GM19099 (cell line): ENCODE measurements around the gene TRAPPC5.

Source experiments
- POLR2A ChIP-seq: IDR thresholded peaks from 3 replicates; pipeline ENCODE4 v1.6.1; 2011; ENCODE audit warnings: low read depth; ENCODE audit not compliant: insufficient read length; ENCODE audit errors: extremely low read depth

Gene TRAPPC5

DNA sequence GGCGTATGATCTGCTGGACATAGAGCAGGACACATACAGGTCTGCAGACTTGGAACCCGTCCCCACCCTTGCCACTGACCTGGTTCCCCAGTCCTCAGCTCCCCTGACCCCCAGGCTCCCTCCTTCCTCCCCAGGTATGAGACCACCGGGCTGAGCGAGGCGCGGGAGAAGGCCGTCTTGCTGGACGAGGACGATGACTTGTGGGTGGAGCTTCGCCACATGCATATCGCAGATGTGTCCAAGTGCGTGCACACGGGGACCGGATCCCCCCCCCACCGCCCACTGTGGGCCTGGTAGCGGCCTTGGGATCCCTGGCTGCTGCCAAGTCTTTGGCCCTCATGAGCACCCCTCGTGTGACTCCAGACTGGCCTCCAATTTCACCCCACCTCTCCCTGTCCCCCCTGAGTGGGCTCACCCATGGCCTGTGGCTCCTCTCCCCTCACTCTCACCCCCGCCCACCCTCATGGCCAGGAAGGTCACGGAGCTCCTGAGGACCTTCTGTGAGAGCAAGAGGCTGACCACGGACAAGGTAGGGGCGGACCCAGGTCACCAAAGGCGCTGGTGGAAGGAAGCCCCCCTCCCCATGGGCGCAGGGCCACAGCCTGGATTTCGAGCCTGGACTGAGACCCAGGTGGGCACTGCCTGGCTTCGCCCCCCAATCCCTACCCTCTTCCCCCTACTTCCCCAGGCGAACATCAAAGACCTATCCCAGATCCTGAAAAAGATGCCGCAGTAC, 38.2 kb upstream of the TRAPPC5 start:
- no peak for TF ChIP-seq POLR2A

DNA sequence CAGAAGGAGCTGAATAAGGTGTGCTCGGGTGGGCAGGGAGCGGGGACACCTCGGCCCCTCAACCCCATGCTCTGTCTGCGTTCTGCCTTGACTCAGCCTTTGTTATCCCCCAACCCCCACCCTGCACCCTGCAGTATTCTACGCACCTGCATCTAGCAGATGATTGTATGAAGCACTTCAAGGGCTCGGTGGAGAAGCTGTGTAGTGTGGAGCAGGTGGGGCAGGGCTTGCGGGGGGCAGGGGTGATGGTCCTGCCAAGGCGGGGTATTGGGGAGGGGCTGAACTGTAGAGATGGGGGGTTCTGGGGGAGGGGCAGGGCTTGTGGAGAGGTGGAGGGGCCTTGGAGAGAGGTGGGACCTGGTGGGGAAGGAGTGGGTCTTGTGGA, 37.6 kb upstream of the TRAPPC5 start:
- no peak for TF ChIP-seq POLR2A

DNA sequence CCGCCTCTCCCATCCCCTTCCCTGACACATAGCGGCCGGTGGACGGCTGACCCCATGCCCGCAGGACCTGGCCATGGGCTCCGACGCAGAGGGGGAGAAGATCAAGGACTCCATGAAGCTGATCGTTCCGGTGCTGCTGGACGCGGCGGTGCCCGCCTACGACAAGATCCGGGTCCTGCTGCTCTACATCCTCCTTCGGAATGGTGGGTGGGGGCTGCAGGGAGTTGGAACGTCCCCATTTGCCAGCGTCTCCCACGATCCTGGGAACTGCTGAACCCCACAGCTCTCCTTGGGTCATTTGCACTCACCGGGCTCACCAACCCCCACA, 36.1 kb upstream of the TRAPPC5 start:
- no peak for TF ChIP-seq POLR2A

DNA sequence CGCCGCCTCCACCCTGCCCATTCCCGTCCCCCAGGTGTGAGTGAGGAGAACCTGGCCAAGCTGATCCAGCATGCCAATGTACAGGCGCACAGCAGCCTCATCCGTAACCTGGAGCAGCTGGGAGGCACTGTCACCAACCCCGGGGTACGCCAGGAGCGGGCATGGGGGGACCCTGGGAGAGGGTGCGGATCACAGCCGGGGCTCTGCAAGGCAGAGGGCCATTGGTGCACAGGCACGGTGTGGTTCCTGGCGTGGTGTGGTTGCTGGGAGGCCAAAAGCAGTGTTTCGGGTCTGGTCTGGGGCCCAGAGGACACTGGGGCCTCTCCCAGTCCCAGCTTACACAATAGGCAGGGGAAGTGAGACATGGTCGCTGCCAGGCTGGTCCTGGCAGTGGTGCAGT, 35.5 kb upstream of the TRAPPC5 start:
- TF ChIP-seq POLR2A = no peak

DNA sequence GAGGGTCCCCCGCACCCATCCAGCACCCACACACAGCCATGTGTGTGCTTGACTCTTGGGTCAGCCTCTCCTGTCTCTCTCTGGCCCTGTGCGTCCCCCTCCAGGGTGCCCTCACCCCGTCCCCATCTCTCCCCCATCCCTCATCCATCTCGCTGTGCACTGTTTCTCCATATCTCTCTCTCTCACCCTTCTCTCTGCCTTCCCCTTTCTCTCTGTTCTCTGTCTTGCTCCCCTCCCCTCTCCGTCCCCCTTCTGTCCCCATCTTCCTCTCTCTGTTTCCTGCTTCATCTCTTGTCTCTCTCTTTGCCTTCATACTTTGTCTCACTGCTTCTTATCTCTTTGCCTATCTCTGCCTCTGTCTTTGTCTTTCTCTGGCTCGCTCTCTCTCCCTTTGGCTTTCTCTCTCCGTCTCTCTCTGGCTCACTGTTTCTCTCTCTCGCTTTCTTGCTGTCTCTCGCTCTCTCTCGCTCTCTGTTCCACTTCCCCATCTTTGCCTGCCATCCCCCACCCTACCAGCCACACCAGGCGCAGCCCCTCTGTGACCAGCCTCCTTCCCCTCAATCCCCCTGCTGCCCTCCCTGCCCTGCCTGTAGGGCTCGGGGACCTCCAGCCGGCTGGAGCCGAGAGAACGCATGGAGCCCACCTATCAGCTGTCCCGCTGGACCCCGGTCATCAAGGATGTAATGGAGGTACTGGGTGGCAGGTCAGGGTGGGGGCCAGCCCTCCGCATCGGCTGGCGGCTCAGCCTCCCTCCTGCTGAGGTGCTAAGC, 34.8 kb upstream of the TRAPPC5 start:
- TF ChIP-seq POLR2A = no peak

DNA sequence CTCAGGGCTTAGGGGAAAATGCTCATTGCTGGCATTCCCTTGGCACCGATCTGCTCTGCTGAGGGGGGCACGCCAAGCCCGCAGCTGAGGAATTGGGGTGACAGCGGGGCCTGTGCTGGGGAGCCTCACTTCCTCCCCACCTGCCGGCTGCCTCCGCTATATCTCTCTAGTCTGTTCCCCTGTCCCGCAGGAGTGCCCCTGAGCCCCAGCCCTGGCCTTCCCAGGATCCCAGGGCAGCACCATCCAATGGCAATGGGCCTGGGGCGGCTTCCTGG, 34.3 kb upstream of the TRAPPC5 start:
- TF ChIP-seq POLR2A = no peak

DNA sequence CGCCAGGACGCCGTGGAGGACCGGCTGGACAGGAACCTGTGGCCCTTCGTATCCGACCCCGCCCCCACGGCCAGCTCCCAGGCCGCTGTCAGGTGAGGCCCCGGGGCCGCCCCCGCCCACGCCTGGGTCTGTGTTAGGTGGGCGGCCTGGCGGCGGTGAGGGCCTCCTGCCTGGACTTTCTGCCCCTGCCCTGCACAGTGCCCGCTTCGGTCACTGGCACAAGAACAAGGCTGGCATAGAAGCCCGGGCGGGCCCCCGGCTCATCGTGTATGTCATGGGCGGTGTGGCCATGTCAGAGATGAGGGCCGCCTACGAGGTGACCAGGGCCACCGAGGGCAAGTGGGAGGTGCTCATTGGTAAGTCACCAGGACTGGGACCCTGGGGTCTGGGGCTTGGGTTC, 33.5 kb upstream of the TRAPPC5 start:
- no peak for TF ChIP-seq POLR2A

DNA sequence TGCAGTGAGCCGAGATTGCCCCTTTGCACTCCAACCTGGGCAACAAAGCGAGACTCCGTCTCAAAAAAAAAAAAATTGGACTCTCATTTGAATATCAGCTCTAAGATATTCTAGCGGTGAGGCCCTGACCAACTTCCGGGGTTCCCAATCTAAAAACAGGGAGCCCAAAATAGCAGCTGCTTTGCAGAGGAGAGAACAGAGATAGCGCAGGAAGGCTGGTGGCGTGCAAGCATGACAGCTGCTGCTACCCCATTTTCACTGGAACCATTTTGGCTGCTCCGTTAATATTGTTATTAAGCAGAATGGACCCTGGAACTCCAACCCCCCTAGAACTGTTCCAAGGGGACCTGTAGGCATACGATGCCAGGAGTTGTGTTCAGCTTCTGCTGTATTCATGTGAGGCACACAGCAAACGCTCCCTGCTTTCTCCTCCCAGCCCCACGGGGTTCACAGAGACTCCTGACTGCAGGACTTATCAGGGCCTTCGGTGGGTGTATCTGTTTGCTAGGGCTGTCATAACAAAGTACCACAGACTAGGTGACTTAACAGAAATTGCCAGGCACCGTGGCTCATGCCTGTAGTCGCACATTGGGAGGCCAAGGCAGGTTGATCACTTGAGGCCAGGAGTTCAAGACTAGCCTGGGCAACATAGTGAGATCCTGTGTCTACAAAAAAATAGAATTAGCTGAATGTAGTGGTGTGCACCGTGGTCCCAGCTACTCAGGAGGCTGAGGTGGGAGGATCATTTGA, 32.2 kb upstream of the TRAPPC5 start:
- no peak for TF ChIP-seq POLR2A

DNA sequence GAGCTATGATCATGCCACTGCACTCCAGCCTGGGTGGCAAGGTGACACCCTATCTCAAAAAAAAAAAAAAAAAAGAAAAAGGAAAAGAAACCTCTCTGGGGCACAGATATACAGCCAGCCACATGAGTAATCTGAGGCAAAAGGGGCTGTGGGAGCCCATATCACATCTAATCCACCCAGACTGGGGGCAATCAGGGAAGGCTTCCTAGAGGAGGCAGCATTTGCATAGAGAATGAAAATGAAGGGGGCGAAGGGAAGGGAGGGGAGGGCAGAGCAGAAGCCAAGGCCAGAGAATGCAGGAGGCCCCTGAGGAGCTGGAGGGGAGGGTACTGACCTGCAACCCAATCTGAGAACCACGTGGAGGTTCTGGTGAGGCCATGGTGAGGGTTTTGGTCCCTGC, 30.5 kb upstream of the TRAPPC5 start:
- no peak for TF ChIP-seq POLR2A

DNA sequence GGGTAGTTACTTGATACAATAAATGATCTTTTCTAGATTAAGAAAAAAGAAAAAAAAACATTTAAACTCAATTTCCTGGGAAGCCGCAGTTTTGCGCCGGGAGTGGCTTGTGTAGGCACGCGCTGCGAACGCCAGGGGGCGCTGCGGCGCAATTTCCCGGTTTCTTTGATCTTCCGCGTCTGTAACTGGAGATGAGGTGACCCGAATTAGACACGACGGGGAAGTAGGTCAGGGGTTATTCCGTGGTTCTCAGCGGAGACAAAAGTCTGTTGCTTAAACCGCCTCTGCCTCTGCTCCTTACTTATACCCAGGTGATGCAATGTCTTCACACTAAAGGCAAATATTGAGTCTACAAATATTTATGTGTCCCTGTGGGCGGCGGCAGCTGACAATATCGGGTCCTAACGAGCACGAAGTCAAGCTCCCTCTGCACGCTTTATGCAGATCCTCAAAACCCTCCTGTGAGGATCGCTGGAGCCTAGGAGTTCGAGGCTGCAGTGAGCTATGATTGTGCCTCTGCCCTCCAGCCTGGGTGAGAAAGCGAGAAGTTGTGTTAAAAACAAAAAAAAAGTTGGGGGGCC, 28.5 kb upstream of the TRAPPC5 start:
- TF ChIP-seq POLR2A = no peak

DNA sequence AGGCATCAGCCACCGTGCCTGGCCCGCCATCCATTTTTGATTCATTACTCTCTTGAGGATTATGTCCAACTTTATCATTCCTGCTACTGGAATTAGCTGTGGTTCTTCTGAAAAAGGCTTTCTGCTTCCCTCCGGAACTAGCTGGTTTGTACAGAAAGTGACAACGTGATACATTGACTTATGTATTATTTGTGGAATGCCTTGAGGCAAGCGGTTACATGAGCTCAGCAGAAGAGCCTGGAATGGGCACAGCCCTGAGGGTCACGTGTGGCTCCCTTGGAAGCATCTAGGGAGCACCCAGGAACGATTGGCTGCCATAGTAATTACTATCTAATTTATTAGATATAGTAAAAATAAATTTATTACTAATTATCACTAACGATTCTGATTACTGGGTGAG, 26.2 kb upstream of the TRAPPC5 start:
- no peak for TF ChIP-seq POLR2A

DNA sequence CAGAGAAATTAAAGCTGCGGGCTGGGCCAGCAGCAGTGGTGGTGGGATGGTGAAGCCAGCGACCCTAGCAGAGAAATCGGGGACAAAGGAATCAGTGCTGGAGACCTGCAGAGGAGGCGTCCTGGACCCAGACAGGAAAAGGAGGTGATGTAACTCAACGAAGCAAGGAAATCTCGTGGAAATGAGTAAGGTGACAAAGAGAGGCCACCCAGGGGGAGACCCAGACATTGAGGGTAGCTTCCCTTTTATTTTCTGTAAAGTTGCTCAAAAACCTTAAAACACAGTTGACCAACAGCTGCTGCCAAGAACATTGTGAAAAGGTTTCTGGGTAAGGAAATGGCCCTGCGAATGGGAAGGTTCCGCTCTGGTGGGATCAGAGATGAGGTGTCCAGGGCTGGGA, 25.1 kb upstream of the TRAPPC5 start:
- TF ChIP-seq POLR2A = no peak

DNA sequence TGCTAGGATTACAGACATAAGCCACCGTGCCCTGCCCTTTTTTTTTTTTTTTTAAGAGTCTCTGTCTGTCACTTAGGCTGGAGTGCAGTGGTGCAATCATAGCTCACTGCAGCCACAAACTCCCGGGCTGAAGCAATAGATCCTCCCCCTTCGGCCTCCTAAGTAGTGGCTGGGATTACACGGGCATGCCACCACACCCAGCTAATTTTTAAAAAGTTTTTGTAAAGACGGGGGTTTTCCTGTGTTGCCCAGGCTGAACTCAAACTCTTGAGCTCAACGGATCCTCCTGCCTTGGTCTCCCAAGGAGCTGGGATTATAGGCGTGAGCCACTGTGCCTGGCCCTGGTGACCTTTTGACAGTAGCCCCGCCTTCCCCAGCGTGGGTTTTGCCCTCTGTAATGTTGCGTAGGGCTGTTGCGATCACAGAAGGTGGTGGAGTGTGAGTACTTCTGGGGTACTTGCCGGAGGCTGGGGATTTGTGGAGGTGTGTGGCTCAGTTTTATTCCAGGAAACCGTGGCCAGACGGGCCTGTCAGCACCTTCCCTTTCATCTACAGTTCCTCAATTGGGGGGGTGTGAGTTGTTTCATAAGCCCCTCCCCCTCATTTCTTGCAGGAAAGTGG, 23.4 kb upstream of the TRAPPC5 start:
- no peak for TF ChIP-seq POLR2A

DNA sequence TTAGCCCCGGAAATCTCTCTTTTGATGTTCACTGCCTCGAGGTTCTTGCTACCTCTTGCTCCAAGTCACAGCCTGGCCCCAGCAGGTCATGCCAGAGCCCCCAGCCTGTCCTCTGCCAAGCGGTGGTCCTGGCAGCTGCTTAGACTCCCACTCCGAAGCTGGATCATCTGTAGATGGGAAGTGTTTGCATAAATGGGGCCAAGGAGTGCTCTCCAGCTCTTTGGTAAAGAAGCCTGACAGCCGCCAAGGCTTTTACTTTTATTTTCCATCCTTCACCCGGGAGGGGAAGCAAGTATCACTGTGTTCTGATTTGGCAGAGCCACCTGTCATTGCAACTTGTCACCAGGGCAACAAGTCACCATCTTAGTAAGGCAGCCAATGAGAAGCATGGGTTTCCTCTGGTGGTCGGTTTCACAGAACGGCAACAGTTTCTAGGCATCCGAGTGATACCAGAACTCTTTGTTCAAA, 22.4 kb upstream of the TRAPPC5 start:
- TF ChIP-seq POLR2A = peak; percentile 32
